WERI-Rb-1 (cell line): ENCODE data around the gene HHATL.

ENCODE experiments used
- DNase-seq: peaks from one replicate; pipeline ENCODE4 v3.0.0-alpha.2; 2020
- H3K27ac ChIP-seq: fragments of 250-450 bp; sonication (Bioruptor Pico); 2 replicates; pipeline ENCODE4 v1.5.1; 2020; ENCODE audit warnings: mild to moderate bottlenecking, moderate library complexity
- H3K27me3 ChIP-seq: fragments of 250-450 bp; sonication (Bioruptor Pico); 2 replicates; pipeline ENCODE4 v1.5.1; 2021; ENCODE audit warnings: mild to moderate bottlenecking, low read depth, moderate library complexity; ENCODE audit not compliant: insufficient read depth, severe bottlenecking
- H3K36me3 ChIP-seq: fragments of 250-450 bp; sonication (Bioruptor Pico); 2 replicates; pipeline ENCODE4 v1.5.1; 2020; ENCODE audit warnings: mild to moderate bottlenecking, moderate library complexity
- H3K4me3 ChIP-seq: 2 replicates; pipeline ENCODE4 v1.5.1; 2011; ENCODE audit warnings: low read depth, mild to moderate bottlenecking, control low read depth, low read length
- H3K9me3 ChIP-seq: fragments of 250-450 bp; sonication (Bioruptor Pico); 2 replicates; pipeline ENCODE4 v1.5.1; 2021; ENCODE audit warnings: mild to moderate bottlenecking, moderate library complexity; ENCODE audit not compliant: severe bottlenecking
- CTCF ChIP-seq: IDR thresholded peaks from 2 replicates; pipeline ENCODE4 v1.5.1; 2011; ENCODE audit warnings: low read depth, mild to moderate bottlenecking, control low read depth, inconsistent platforms, low read length

The HHATL gene

GRCh38 chr3:42660898-42661297 is 41.7 kb downstream of the HHATL start:
- H3K9me3 ChIP-seq: no peaks in the 10 kb centered on the region
- H3K36me3 ChIP-seq: no peaks in the 10 kb centered on the region
- no peak overlapping the region for H3K4me3 ChIP-seq
- H3K27me3 ChIP-seq: no peaks in the 10 kb centered on the region
- no peak overlapping the region for H3K27ac ChIP-seq
- peak; percentile 72 for DNase-seq
- peak; percentile 73 for TF ChIP-seq CTCF

- no peak for TF ChIP-seq CTCF
- H3K9me3 ChIP-seq: no peaks in the 10 kb centered on the region
- no peak for DNase-seq
- H3K36me3 ChIP-seq: no peaks in the 10 kb centered on the region
- H3K27ac ChIP-seq: no peak overlapping the region
- H3K4me3 ChIP-seq: no peak overlapping the region
- H3K27me3 ChIP-seq: no peaks in the 10 kb centered on the region
These were observed 42.4 kb downstream of the HHATL start for GRCh38 chr3:42660131-42660715.

GRCh38 chr3:42659451-42660130 is 43.0 kb downstream of the HHATL start:
- no peak for TF ChIP-seq CTCF
- H3K27ac ChIP-seq: no peak overlapping the region
- no peaks in the 10 kb centered on the region for H3K36me3 ChIP-seq
- no peaks in the 10 kb centered on the region for H3K27me3 ChIP-seq
- H3K4me3 ChIP-seq: no peak overlapping the region
- no peak for DNase-seq
- H3K9me3 ChIP-seq: no peaks in the 10 kb centered on the region

- no peaks in the 10 kb centered on the region for H3K9me3 ChIP-seq
- no peaks in the 10 kb centered on the region for H3K27me3 ChIP-seq
- DNase-seq: no peak
- H3K4me3 ChIP-seq: no peak overlapping the region
- no peak for TF ChIP-seq CTCF
- no peaks in the 10 kb centered on the region for H3K36me3 ChIP-seq
- no peak overlapping the region for H3K27ac ChIP-seq
These were observed 43.7 kb downstream of the HHATL start for GRCh38 chr3:42658771-42659390.

- Histone ChIP-seq H3K27me3 (no peaks in the 10 kb centered on the region), H3K4me3 (no peak overlapping the region), H3K9me3 (no peaks in the 10 kb centered on the region), H3K36me3 (no peaks in the 10 kb centered on the region), H3K27ac (no peak overlapping the region)
- TF ChIP-seq CTCF: no peak
- no peak for DNase-seq
These were observed 44.4 kb downstream of the HHATL start for GRCh38 chr3:42658091-42658770.
